SK-N-SH treated with all-trans-retinoic acid at 6 μM for 48 hours (cell line): Measurements from ENCODE around the gene DDX31.

Experiments
- ARNTL ChIP-seq: fragments of 450-650 bp; formaldehyde crosslinking; IDR thresholded peaks from 2 replicates; pipeline ENCODE4 v1.5.0; 2020; ENCODE audit warnings: low read depth, mild to moderate bottlenecking, moderate library complexity, borderline replicate concordance
- BACH2 ChIP-seq: fragments of 250-450 bp; sonication (Bioruptor Pico); IDR thresholded peaks from 2 replicates; pipeline ENCODE4 v1.9.0; 2021; ENCODE audit warnings: mild to moderate bottlenecking, borderline replicate concordance
- ESRRG ChIP-seq: fragments of 250-450 bp; sonication (Bioruptor Pico); IDR thresholded peaks from 2 replicates; pipeline ENCODE4 v1.6.1; 2021; ENCODE audit warnings: mild to moderate bottlenecking
- GLIS3 ChIP-seq: fragments of 250-450 bp; sonication (Bioruptor Pico); IDR thresholded peaks from 2 replicates; pipeline ENCODE4 v1.5.0; 2020; ENCODE audit warnings: mild to moderate bottlenecking, moderate library complexity
- ISL1 ChIP-seq: fragments of 250-450 bp; sonication (Bioruptor Pico); IDR thresholded peaks from 2 replicates; pipeline ENCODE4 v2.1.2; 2022; ENCODE audit warnings: mild to moderate bottlenecking, moderate library complexity
- RARB ChIP-seq: fragments of 250-450 bp; sonication (Bioruptor Pico); IDR thresholded peaks from 2 replicates; pipeline ENCODE4 v1.8.0; 2021; ENCODE audit warnings: mild to moderate bottlenecking, moderate library complexity
- ZFP30 ChIP-seq: fragments of 450-650 bp; formaldehyde crosslinking; IDR thresholded peaks from 2 replicates; pipeline ENCODE4 v1.5.0; 2022; ENCODE audit warnings: mild to moderate bottlenecking, moderate library complexity
- ZNF565 ChIP-seq: fragments of 450-650 bp; formaldehyde crosslinking; conservative IDR thresholded peaks from 2 replicates; pipeline ENCODE4 v1.5.0; 2020; ENCODE audit warnings: low read depth, mild to moderate bottlenecking, moderate library complexity
- TF ChIP-seq, protein P1 (sequence below): fragments of 250-450 bp; sonication (Bioruptor Pico); IDR thresholded peaks from 2 replicates; pipeline ENCODE4 v1.8.0; 2020; ENCODE audit warnings: mild to moderate bottlenecking, moderate library complexity, borderline replicate concordance
- TF ChIP-seq, protein P2 (sequence below): fragments of 250-450 bp; sonication (Bioruptor Pico); IDR thresholded peaks from 2 replicates; pipeline ENCODE4 v1.5.1; 2020; ENCODE audit warnings: low read depth, mild to moderate bottlenecking, moderate library complexity

DNA sequence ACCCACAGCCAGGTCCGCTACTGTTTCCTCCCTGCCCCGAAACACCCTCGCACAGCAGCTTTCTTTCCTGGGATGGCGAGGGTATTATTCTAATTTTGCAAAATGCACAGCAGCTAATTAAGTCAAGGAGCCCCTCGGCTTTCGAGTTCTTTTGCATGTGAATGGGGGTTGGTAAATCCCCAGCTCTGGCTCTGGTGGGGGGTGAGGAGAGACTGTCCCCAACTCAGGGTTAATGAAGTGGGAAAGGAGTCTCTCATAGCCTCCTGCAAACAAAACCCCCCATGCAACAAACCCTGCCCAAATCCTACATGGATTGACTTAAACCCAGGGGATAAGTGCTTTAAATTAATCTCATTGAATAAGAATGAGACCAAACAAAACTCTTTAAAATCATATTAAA is 78.5 kb downstream of the DDX31 start:
- TF ChIP-seq, protein P1, sequence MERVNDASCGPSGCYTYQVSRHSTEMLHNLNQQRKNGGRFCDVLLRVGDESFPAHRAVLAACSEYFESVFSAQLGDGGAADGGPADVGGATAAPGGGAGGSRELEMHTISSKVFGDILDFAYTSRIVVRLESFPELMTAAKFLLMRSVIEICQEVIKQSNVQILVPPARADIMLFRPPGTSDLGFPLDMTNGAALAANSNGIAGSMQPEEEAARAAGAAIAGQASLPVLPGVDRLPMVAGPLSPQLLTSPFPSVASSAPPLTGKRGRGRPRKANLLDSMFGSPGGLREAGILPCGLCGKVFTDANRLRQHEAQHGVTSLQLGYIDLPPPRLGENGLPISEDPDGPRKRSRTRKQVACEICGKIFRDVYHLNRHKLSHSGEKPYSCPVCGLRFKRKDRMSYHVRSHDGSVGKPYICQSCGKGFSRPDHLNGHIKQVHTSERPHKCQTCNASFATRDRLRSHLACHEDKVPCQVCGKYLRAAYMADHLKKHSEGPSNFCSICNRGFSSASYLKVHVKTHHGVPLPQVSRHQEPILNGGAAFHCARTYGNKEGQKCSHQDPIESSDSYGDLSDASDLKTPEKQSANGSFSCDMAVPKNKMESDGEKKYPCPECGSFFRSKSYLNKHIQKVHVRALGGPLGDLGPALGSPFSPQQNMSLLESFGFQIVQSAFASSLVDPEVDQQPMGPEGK (CRISPR knock-in tag), result no peak
- TF ChIP-seq, protein P2, sequence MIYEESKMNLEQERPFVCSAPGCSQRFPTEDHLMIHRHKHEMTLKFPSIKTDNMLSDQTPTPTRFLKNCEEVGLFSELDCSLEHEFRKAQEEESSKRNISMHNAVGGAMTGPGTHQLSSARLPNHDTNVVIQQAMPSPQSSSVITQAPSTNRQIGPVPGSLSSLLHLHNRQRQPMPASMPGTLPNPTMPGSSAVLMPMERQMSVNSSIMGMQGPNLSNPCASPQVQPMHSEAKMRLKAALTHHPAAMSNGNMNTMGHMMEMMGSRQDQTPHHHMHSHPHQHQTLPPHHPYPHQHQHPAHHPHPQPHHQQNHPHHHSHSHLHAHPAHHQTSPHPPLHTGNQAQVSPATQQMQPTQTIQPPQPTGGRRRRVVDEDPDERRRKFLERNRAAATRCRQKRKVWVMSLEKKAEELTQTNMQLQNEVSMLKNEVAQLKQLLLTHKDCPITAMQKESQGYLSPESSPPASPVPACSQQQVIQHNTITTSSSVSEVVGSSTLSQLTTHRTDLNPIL (CRISPR knock-in tag), result no peak
- TF ChIP-seq ISL1, result no peak
- no peak for TF ChIP-seq RARB (CRISPR knock-in tag)
- TF ChIP-seq ARNTL (CRISPR knock-in tag), result no peak
- no peak for TF ChIP-seq ZFP30 (CRISPR knock-in tag)
- TF ChIP-seq GLIS3 (CRISPR knock-in tag), result no peak
- TF ChIP-seq ZNF565, result no peak
- no peak for TF ChIP-seq ESRRG (CRISPR knock-in tag)
- TF ChIP-seq BACH2 (CRISPR knock-in tag), result no peak
